KMS-11 (cell line): ENCODE data around the gene FOXO3.

Source experiments
- H2AFZ ChIP-seq: fragments of 200-600 bp; sonication (generic); 2 replicates; pipeline ENCODE4 v1.6.1; 2016; ENCODE audit warnings: antibody characterized with exemption, mixed run types, low read depth
- H3K27ac ChIP-seq: fragments of 200-600 bp; sonication (generic); 2 replicates; pipeline ENCODE4 v1.6.1; 2016; ENCODE audit warnings: mild to moderate bottlenecking, mixed run types
- H3K27me3 ChIP-seq: fragments of 200-600 bp; sonication (generic); 2 replicates; pipeline ENCODE4 v1.6.1; 2017; ENCODE audit warnings: mild to moderate bottlenecking, low read depth, mixed run types, moderate library complexity; ENCODE audit not compliant: insufficient read depth
- H3K36me3 ChIP-seq: fragments of 200-600 bp; sonication (generic); 2 replicates; pipeline ENCODE4 v1.6.1; 2017; ENCODE audit warnings: mild to moderate bottlenecking, mixed run types; ENCODE audit not compliant: insufficient read depth
- H3K4me1 ChIP-seq: fragments of 200-600 bp; sonication (generic); 2 replicates; pipeline ENCODE4 v1.6.1; 2016; ENCODE audit warnings: mild to moderate bottlenecking, low read depth, mixed run types; ENCODE audit not compliant: poor library complexity, severe bottlenecking
- H3K4me2 ChIP-seq: fragments of 200-600 bp; sonication (generic); 2 replicates; pipeline ENCODE4 v1.7.0; 2016; ENCODE audit warnings: mild to moderate bottlenecking, mixed run types
- H3K4me3 ChIP-seq: fragments of 200-600 bp; sonication (generic); IDR thresholded peaks from 2 replicates; pipeline ENCODE4 v1.6.1; 2017; ENCODE audit warnings: low read depth, low read length, mixed read lengths; ENCODE audit not compliant: insufficient read depth
- H3K79me2 ChIP-seq: fragments of 200-600 bp; sonication (generic); 2 replicates; pipeline ENCODE4 v1.6.1; 2016; ENCODE audit warnings: low read depth, mixed run types; ENCODE audit not compliant: insufficient read depth
- H3K9ac ChIP-seq: fragments of 200-600 bp; sonication (generic); 2 replicates; pipeline ENCODE4 v1.6.1; 2016; ENCODE audit warnings: mild to moderate bottlenecking, mixed run types
- H4K20me1 ChIP-seq: fragments of 200-600 bp; sonication (generic); 2 replicates; pipeline ENCODE4 v1.6.1; 2016; ENCODE audit warnings: mild to moderate bottlenecking, mixed run types; ENCODE audit not compliant: insufficient read depth
- CTCF ChIP-seq: fragments of 200-600 bp; sonication (generic); conservative IDR thresholded peaks from 2 replicates; pipeline ENCODE4 v1.6.1; 2017; ENCODE audit warnings: low read depth, mild to moderate bottlenecking, antibody characterized with exemption, low read length, moderate library complexity, mixed read lengths

Gene FOXO3

GRCh38 chr6:108720827-108721226 is 160.1 kb downstream of the FOXO3 start:
- Histone ChIP-seq H3K4me1 (no peaks in the 10 kb centered on the region), H3K27ac (no peak overlapping the region), H3K9ac (no peak overlapping the region), H2AFZ (no peak overlapping the region), H3K27me3 (no peaks in the 10 kb centered on the region), H3K4me3 (no peak overlapping the region), H3K79me2 (no peaks in the 10 kb centered on the region), H3K4me2 (no peak overlapping the region), H4K20me1 (no peaks in the 10 kb centered on the region), H3K36me3 (no peaks in the 10 kb centered on the region)
- TF ChIP-seq CTCF: no peak

- no peak overlapping the region for H2AFZ ChIP-seq
- no peaks in the 10 kb centered on the region for H3K79me2 ChIP-seq
- no peak overlapping the region for H3K4me2 ChIP-seq
- H4K20me1 ChIP-seq: no peaks in the 10 kb centered on the region
- no peaks in the 10 kb centered on the region for H3K27me3 ChIP-seq
- H3K36me3 ChIP-seq: no peaks in the 10 kb centered on the region
- no peak overlapping the region for H3K9ac ChIP-seq
- TF ChIP-seq CTCF: no peak
- H3K27ac ChIP-seq: no peak overlapping the region
- H3K4me1 ChIP-seq: no peaks in the 10 kb centered on the region
- no peak overlapping the region for H3K4me3 ChIP-seq
Observed at GRCh38 chr6:108721286-108721685, 160.6 kb downstream of the FOXO3 start.

- no peaks in the 10 kb centered on the region for H4K20me1 ChIP-seq
Observed at GRCh38 chr6:108723594-108723993, 162.9 kb downstream of the FOXO3 start.

GRCh38 chr6:108726726-108727339 is 166.1 kb downstream of the FOXO3 start:
- TF ChIP-seq CTCF: no peak
- Histone ChIP-seq H3K9ac (no peak overlapping the region), H3K4me3 (no peak overlapping the region), H3K36me3 (no peaks in the 10 kb centered on the region), H4K20me1 (no peaks in the 10 kb centered on the region), H3K4me1 (no peaks in the 10 kb centered on the region), H3K4me2 (no peak overlapping the region), H2AFZ (no peak overlapping the region), H3K27ac (no peak overlapping the region), H3K79me2 (no peaks in the 10 kb centered on the region), H3K27me3 (no peaks in the 10 kb centered on the region)

More at GRCh38 chr6:108723594-108723993, 162.9 kb downstream of the FOXO3 start:
- Histone ChIP-seq H3K36me3 (no peaks in the 10 kb centered on the region), H3K4me3 (no peak overlapping the region), H3K9ac (no peak overlapping the region), H3K4me1 (no peaks in the 10 kb centered on the region), H3K27ac (no peak overlapping the region), H3K27me3 (no peaks in the 10 kb centered on the region), H2AFZ (no peak overlapping the region), H3K79me2 (no peaks in the 10 kb centered on the region), H3K4me2 (no peak overlapping the region)
- no peak for TF ChIP-seq CTCF
